Hypothalamus (tissue), 51 donors: Measurements from ENCODE around the gene CEP104.
A peak's percentile ranks its signal among the peaks of the same experiment; 100 is the strongest.

Source experiments
- DNase-seq, 51 donors: peaks; one replicate each; lab custom pipeline; 2025; lab: John Stamatoyannopoulos, UW

The CEP104 gene

DNA sequence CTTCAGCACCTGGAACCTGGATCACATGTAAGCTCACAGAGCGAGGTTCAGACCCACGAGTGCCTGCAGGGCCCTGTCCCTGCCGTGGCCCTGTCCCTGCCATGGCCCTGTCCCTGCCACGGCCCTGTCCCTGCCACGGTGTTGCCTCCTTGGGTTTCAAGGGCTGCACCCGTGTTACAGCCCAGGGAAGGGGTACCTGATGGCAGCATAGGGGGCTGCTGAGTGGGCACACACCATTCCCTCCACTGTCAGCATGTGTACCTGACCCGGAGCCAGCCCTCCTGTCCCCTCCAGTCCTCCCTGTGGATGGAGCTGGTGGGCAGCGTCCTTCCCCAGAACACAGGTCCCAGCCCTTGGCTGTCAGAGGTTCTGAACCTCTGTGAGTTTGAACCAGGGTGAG lies 15.5 kb upstream of the CEP104 start:
- DNase-seq: no peak

DNA sequence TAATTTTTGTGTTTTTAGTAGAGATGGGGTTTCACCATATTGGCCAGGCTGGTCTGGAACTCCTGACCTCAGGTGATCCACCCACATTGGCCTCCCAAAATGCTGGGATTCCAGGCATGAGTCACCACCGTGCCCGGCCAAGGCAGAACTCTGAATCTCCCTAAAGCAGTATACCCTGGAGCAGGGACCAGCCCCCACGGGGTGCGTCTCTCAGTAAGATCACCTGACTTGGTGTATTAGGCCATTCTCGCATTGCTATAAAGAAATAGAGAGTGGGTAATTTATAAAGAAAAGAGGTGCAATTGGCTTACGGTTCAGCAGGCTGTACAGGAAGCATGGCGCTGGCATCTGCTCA lies 14.4 kb upstream of the CEP104 start:
- no peak for DNase-seq

DNA sequence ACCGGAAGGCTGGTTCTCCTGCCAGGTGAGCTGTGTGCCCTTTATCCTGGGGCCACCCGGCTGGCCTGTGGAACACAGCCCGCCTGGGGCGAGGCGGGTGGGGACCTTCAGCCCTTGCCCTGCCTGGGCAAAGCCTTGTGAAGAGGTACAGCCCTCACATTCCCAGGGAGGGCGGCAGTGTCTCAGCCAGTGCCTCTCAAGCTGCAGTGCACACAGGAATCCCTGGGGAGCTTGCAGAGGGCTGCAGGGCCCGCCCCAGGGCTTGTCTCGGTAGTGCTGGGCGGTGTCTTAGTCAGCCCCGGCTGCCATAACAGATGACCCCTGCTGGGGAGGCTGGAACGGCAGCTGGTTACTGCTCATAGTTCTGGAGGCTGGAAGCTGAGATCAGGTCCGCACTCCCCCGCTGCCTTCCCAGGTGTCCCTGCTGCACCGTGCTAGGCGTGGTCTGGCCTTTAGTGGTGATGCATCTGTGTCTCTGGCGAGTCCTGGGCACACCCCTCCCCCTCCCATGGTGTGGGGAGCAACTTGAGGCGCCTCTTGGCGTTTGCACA lies 12.8 kb upstream of the CEP104 start:
- DNase-seq: no peak

- no peak for DNase-seq
Measured at GRCh38 chr1:3868464-3869006, 11.5 kb upstream of the CEP104 start.

DNA sequence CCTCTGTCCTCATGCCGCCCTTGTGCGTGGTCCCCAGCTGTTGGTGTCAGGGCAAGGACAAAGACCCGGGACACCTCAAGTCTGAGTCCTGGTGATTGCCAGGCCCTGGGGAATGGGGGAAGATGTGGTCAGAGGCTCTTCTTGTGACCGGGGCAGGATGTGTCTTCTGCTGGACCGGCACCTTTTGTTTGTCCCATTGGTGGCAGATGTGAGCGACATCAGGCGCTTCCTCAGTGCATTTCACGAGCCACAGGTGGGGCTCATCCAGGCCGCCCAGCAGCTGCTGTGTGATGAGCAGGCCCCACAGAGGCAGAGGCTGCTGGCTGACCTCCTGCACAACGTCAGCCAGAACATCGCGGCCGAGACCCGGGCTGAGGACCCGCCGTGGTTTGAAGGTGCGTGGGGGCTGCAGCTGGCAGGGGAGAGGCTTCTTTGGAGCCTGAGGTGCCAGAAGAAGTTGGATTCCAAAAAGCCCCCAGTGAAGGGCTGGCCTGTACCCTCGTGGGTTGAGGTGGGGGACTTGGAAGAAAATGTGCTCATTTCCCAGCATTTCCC lies 8.7 kb upstream of the CEP104 start:
- DNase-seq: no peak

- DNase-seq: no peak
Measured at GRCh38 chr1:3864884-3865283, 7.9 kb upstream of the CEP104 start.

DNA sequence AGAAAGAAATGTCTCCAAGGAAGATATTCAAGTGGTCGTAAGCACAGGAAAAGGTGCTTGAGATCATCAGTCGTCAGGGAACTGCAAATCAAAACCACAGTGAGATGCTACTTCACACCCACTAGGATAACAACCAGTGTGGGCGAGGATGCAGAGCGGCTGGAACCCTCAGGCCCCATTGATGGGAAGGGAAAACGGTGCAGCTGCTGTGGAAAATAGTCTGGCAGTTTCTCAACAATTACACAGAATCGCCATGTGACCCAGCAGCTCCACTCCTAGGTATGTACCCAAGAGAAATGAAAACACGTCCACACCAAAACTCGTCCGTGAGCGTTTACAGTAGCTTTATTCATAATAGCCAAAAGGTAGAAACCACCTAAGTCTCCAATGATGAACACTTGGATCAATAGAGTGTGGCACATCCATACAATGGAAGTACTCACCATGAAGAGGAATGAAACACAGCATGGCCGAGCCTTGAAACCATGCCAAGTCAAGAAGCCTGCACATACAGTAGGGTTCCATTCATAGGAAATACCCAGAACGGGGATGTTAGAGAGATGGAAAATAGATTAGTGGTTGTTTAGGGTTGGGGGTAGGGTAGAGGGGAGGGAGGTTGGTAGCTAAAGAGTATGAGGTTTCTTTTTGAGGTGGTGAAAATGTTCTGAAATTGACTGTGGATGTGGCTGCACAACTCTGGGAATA lies 6.4 kb upstream of the CEP104 start:
- DNase-seq: peak in 19 of 51 donors; percentile 7 to 58 (median 24)

DNA sequence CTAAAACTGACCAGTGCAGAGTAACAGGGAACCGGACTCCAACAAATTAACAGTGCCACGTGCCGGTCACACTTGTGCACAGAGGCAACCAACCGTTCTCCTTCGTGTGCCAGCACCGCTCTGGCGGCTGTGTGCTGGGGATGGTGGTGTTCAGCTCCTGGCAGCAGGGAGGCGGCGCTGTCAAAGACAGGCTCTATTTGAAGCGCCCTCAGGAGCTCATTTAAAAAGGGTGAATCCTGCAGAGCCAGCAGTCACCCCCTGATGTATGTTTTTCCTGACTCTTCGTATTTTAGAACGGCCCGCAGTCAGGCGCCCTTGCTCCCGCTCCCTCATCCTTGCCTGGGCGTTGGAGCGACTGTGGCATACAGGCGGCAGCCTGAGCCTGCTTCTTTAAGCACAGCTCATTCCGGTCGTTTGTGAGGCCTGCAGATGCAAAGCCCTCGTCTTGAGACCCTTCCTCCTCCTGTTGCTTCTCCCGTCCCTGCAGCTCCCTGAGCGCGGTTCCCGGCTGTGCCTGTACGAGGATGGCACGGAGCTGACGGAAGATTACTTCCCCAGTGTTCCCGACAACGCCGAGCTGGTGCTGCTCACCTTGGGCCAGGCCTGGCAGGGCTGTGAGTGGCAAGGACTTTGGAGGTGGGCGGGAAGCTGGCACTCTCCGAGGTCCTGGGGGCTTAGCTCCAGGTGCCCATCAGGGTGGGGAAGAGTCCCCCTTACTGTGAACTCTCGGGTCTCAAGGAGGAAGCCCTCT lies 1.4 kb upstream of the CEP104 start:
- peak in 36 of 51 donors; percentile 4 to 74 (median 36) for DNase-seq

DNA sequence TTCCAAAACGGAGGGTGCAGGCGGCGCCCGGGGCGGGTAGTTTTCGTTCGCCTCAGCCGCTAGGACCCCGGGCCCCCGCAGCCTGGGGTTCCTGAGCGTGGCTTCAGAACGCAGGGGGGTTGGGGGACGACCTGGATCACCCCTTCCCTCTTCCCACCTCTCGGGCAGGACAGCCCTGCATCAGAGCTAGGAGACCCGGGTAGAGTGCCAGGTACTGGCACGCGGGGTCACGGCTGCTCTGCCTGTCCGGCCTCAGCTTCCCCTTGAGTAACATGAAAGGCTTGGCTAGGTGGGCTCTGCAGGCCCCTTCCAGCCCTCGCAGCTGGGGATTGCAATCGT lies 749 bp upstream of the CEP104 start:
- peak in 5 of 51 donors; percentile 33 to 44 (median 42) for DNase-seq

- DNase-seq: no peak
Measured at GRCh38 chr1:3852711-3853485, 4.1 kb downstream of the CEP104 start.

- no peak for DNase-seq
Measured at GRCh38 chr1:3852091-3852490, 4.9 kb downstream of the CEP104 start.

- no peak for DNase-seq
Measured at GRCh38 chr1:3851292-3851691, 5.7 kb downstream of the CEP104 start.

DNA sequence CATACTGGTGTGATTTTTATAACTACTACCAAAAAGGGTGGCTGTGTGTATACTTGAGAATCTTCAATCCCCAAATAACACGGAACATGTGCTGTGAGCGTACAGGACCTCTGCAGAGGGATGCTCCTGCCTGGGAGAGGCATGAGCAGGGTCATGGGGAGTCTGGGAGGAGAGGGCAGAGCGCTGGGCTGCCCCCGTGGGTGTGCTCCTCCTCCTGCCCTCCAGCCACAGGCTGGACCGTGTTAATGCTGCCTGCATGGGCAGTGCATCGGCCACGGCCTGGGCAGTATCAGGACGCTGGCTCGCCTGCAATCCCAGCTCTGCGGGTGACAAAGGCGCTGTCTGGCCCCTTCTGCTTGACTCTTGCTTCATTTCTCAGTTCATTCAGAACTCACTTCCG lies 6.2 kb downstream of the CEP104 start:
- no peak for DNase-seq

DNA sequence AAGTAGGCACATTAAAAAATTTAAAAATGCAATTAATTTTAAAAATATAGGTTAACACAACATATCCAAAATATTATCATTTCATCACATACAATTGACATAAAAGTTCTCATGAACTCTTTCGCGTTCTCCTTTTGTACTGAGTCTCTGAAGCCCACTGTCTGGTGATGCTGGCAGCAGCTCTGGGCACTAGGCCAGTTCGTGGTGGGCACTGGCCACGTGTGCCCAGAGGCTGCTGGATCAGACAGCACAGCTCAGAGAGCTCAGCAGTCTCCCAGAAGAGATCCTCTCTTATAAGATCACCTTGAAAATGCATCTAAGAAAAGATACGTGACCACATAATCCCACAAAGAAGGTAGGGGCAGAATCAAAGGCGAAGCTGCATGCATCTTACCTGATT lies 9.9 kb downstream of the CEP104 start:
- DNase-seq: no peak

- no peak for DNase-seq
Measured at GRCh38 chr1:3846541-3846940, 10.5 kb downstream of the CEP104 start.

GRCh38 chr1:3842912-3843311 lies 14.1 kb downstream of the CEP104 start:
- DNase-seq: no peak

DNA sequence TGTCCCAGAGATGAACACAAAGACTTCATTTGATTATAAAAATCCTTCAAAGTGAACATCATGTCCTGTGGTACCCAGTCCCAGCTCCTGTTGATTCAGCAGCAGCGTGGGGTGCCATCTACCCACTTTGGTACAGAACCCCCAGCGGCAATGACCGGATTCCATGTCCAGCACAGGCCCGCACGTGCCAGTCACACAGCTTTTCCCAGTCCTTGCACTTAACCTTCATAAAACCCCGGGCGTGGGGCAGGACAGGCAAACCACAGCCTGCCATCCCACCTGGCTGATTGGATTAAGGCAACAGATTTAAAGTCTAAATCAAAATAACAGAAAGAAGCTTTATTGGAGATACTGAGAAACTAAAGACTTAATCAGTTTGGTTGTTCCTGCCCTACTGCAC lies 15.5 kb downstream of the CEP104 start:
- no peak for DNase-seq

DNA sequence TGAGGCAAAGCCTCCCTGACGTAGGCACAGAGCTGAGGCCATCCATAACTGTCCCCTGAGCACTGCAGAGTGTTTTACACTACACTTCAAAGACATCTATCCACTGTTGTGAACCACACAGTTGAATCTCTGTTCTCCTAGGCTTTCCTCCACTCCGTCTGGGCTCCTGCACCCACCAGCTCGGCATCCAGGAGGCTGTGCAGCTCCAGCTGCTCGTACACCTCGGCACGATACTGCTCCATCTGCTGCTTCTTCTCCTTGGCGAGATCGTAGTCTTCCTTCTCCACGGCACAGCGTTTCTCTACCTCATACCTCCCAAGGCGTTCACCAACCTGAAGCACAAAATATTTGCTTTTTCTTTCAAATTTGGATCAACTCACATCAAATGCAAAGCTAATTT lies 18.2 kb downstream of the CEP104 start:
- DNase-seq: no peak

DNA sequence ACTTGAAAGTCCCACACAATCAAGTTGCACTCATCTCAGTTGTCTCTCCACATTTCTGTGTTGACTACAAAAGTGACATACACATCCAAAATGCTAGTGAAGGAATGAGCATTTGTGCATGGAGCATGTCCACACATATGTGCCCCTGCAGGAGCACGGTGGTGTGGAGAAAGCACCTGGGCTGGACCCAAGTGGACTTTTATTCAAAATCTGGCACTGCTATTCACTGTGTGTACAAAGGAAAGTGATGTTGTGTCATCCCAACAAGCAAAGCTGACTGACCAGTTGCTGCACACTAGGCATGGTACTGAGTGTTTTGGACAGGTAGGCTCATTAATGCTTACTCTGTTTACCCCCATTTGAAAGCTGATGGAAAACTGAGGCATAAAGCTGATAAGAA lies 19.3 kb downstream of the CEP104 start:
- DNase-seq: no peak

- no peak for DNase-seq
Measured at GRCh38 chr1:3837200-3837599, 19.8 kb downstream of the CEP104 start.

DNA sequence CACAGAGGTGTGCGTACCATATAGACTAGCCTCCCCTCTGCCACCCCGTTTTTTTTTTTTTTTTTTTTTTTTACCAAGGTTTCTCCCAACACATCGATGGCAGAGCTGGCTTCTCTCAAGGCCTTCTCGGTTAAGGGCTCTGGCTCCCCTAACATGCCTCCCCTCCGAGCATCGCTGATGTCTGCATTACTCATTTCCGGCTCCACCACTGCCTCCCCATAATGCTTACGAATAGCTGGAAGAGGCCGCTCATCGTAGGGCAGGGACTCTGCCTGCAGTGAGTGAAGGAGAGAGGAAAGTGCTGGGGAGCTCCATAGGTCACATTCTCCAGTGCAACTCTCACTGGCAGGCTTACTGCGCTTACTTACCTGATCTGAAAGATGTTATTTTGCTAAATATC lies 20.6 kb downstream of the CEP104 start:
- DNase-seq: no peak
